ENCODE measurements around the gene OR56B1.

- no peak for TF ChIP-seq CTCF (IDR thresholded peaks at IDR 0.05)
- no peak for TF ChIP-seq EZH2 (IDR thresholded peaks at IDR 0.05; ENCODE audit: borderline replicate concordance, insufficient read depth, low read depth, low read length, poor library complexity, severe bottlenecking)
Observed at GRCh38 chr11:5689551-5689983, 46.7 kb upstream of the OR56B1 start, which contains the start of gene TRIM22.

Measured in B cell (primary cell).